Panc1 (cell line): ENCODE results near the gene ADK. TPM values are rescaled to one million over a fixed set of nuclear protein-coding genes. Genes with fewer than 3 reads are reported as not detected.
"Not testable (repeated sequence)": the region's sequence is repeated elsewhere in the genome, so short reads cannot be mapped to it uniquely, and the experiment has no call there.

Experiments used
- ATAC-seq: fragments of 200-7000 bp; cut with Tn5 transposase; 2 replicates; pipeline ENCODE4 v1.9.1; 2020; ENCODE audit warnings: mild to moderate bottlenecking, moderate library complexity
- BruUV-seq: library from RNA; stranded (reverse); fragments of 400-500 nt; replicated peaks from 2 replicates; lab custom pipeline; 2021; lab: Mats Ljungman, UMichigan
- CTCF ChIA-PET: fragments of 300-600 bp; sonication (Branson Sonifier 250); formaldehyde crosslinking; loops from one replicate; lab custom pipeline; 2022; ENCODE audit warnings: antibody characterized with exemption; lab: Charles Lee
- POLR2A ChIA-PET: fragments of 300-600 bp; sonication (Branson Sonifier 250); formaldehyde crosslinking; loops from one replicate; lab custom pipeline; 2022; ENCODE audit warnings: antibody characterized with exemption; lab: Charles Lee
- DNase-seq: peaks from one replicate; pipeline ENCODE4 v3.0.0-alpha.2; 2010; ENCODE audit warnings: low read depth, low spot score
- H3K27ac ChIP-seq: 2 replicates; pipeline ENCODE4 v1.5.1; 2011; ENCODE audit warnings: mild to moderate bottlenecking, low read length, inconsistent platforms
- H3K27me3 ChIP-seq: fragments of 200-500 bp; sonication (Bioruptor generic); 2 replicates; pipeline ENCODE4 v1.6.0; 2014; ENCODE audit warnings: low read length, inconsistent platforms; ENCODE audit not compliant: control insufficient read depth, insufficient read depth
- H3K36me3 ChIP-seq: fragments of 200-500 bp; sonication (Bioruptor generic); 2 replicates; pipeline ENCODE4 v1.5.1; 2014; ENCODE audit warnings: inconsistent platforms, mild to moderate bottlenecking, low read length, moderate library complexity; ENCODE audit not compliant: control insufficient read depth, insufficient read depth
- H3K4me1 ChIP-seq: 2 replicates; pipeline ENCODE4 v1.5.1; 2011; ENCODE audit warnings: inconsistent platforms, mild to moderate bottlenecking, low read length, moderate library complexity; ENCODE audit not compliant: control insufficient read depth, insufficient read depth
- H3K4me3 ChIP-seq, 2 experiments: 2 replicates each; pipeline ENCODE4 v1.5.1; 2011 to 2012; ENCODE audit warnings: low read depth in 2 of 2, low read length in 2 of 2, mild to moderate bottlenecking in 2 of 2, inconsistent platforms in 1 of 2, moderate library complexity in 1 of 2
- H3K9me3 ChIP-seq: fragments of 200-500 bp; sonication (Bioruptor generic); 2 replicates; pipeline ENCODE4 v1.5.1; 2014; ENCODE audit warnings: low read depth, mild to moderate bottlenecking, inconsistent platforms, low read length, moderate library complexity; ENCODE audit not compliant: control insufficient read depth, insufficient read depth
- POLR2AphosphoS5 ChIP-seq: IDR thresholded peaks from 2 replicates; pipeline ENCODE4 v1.6.1; 2012; ENCODE audit warnings: mild to moderate bottlenecking, low read depth, low read length, moderate library complexity
- SIN3A ChIP-seq: IDR thresholded peaks from 2 replicates; pipeline ENCODE4 v1.6.1; 2012; ENCODE audit warnings: low read depth, mild to moderate bottlenecking, low read length, moderate library complexity, borderline replicate concordance; ENCODE audit not compliant: insufficient read depth
- TCF7L2 ChIP-seq: IDR thresholded peaks from 2 replicates; pipeline ENCODE4 v1.6.1; 2011; ENCODE audit warnings: mild to moderate bottlenecking, low read depth, low read length, inconsistent platforms
- in situ Hi-C: cut with HindIII; loops from 2 replicates; pipeline ENCODE4 v1.10.0; 2016; ENCODE audit warnings: low sequenced_read_pairs, low pct_unique_long_range_greater_than_20kb
- intact Hi-C: fragments of 100-400 bp; cut with micrococcal nuclease; formaldehyde crosslinking; loops from one replicate; pipeline ENCODE4 v1.10.0; 2022; ENCODE audit not compliant: unreplicated experiment
- total RNA-seq: library from RNA; stranded (reverse); gene quantifications from one replicate; pipeline ENCODE4 v1.2.1, GENCODE V29; 2021; ENCODE audit not compliant: unreplicated experiment
- TF ChIP-seq, protein P1 (sequence below): fragments of 450-650 bp; IDR thresholded peaks from 2 replicates; pipeline ENCODE4 v1.5.1; 2017; ENCODE audit warnings: mild to moderate bottlenecking
- TF ChIP-seq, protein P2 (sequence below), 2 experiments: IDR thresholded peaks; 2 replicates each; pipeline ENCODE4 v1.6.1; 2011 to 2012; ENCODE audit warnings: low read depth in 2 of 2, control low read depth in 1 of 2, low read length in 1 of 2, mild to moderate bottlenecking in 1 of 2, moderate library complexity in 1 of 2; ENCODE audit not compliant: insufficient read depth in 1 of 2

The ADK gene
- total RNA-seq, 1 experiment from 2014 or later = 64.5 TPM

DNA sequence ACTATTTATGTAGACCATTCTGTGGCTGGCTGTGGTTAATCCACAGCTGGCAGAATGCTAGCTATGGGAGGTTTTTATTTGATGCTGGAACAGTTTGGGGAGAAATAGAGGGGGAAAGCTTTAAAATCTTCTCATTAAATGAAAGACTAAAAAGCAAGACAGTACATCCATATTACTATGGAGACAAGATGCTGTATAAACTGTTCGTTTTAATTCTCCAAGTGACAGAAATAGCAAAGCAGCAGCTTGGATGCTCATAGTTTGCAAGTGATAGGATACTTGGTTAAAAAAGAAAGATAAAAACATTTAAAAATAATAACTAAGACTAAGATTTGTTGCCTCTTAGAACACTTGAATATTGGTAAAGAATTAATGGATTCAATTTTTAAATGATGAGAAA, 370.5 kb downstream of the ADK start:
- no peak for TF ChIP-seq POLR2AphosphoS5
- no peaks in the 10 kb centered on the region for H3K27me3 ChIP-seq
- no peak for DNase-seq
- CTCF ChIA-PET = no interaction called here
- H3K9me3 ChIP-seq = no peaks in the 10 kb centered on the region
- ATAC-seq = no peak
- intact Hi-C loops = no loop called here
- H3K4me1 ChIP-seq = no peaks in the 10 kb centered on the region
- no peaks in the 10 kb centered on the region for H3K36me3 ChIP-seq
- POLR2A ChIA-PET = no interaction called here
- no peak overlapping the region for H3K4me3 ChIP-seq
- no peak overlapping the region for H3K27ac ChIP-seq
- in situ Hi-C loops = no loop called here
- BruUV-seq = no TSS peak

DNA sequence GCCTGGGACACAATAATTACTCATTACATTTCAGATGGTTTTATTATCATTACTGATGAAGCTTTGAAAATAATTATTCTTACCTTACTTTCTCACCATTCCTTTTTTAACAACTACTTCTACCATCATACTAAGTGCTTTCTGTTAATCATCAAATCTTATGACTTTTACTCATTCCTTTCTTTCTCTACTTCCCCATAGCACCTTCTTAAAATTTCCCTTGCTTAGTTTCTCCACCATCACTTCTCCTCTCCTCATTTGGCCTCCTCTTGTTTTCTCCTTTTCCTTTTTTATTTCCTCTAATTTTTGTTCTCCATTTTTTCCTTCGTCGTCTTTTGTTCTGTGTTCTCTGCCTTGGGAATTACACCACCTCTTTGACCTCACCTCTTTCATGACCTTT, 372.2 kb downstream of the ADK start:
- intact Hi-C loops = no loop called here
- no peak overlapping the region for H3K4me3 ChIP-seq
- no TSS peak for BruUV-seq
- DNase-seq = no peak
- in situ Hi-C loops = no loop called here
- no peaks in the 10 kb centered on the region for H3K36me3 ChIP-seq
- ChIA-PET CTCF (no interaction called here), POLR2A (no interaction called here)
- no peak overlapping the region for H3K27ac ChIP-seq
- H3K27me3 ChIP-seq = no peaks in the 10 kb centered on the region
- no peak for ATAC-seq
- TF ChIP-seq TCF7L2 = no peak
- TF ChIP-seq, protein P1, sequence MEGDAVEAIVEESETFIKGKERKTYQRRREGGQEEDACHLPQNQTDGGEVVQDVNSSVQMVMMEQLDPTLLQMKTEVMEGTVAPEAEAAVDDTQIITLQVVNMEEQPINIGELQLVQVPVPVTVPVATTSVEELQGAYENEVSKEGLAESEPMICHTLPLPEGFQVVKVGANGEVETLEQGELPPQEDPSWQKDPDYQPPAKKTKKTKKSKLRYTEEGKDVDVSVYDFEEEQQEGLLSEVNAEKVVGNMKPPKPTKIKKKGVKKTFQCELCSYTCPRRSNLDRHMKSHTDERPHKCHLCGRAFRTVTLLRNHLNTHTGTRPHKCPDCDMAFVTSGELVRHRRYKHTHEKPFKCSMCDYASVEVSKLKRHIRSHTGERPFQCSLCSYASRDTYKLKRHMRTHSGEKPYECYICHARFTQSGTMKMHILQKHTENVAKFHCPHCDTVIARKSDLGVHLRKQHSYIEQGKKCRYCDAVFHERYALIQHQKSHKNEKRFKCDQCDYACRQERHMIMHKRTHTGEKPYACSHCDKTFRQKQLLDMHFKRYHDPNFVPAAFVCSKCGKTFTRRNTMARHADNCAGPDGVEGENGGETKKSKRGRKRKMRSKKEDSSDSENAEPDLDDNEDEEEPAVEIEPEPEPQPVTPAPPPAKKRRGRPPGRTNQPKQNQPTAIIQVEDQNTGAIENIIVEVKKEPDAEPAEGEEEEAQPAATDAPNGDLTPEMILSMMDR = no peak
- TF ChIP-seq, protein P2, sequence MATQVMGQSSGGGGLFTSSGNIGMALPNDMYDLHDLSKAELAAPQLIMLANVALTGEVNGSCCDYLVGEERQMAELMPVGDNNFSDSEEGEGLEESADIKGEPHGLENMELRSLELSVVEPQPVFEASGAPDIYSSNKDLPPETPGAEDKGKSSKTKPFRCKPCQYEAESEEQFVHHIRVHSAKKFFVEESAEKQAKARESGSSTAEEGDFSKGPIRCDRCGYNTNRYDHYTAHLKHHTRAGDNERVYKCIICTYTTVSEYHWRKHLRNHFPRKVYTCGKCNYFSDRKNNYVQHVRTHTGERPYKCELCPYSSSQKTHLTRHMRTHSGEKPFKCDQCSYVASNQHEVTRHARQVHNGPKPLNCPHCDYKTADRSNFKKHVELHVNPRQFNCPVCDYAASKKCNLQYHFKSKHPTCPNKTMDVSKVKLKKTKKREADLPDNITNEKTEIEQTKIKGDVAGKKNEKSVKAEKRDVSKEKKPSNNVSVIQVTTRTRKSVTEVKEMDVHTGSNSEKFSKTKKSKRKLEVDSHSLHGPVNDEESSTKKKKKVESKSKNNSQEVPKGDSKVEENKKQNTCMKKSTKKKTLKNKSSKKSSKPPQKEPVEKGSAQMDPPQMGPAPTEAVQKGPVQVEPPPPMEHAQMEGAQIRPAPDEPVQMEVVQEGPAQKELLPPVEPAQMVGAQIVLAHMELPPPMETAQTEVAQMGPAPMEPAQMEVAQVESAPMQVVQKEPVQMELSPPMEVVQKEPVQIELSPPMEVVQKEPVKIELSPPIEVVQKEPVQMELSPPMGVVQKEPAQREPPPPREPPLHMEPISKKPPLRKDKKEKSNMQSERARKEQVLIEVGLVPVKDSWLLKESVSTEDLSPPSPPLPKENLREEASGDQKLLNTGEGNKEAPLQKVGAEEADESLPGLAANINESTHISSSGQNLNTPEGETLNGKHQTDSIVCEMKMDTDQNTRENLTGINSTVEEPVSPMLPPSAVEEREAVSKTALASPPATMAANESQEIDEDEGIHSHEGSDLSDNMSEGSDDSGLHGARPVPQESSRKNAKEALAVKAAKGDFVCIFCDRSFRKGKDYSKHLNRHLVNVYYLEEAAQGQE (IDR thresholded peaks at IDR 0.05; ENCODE audit: insufficient read depth in 1 of 2, low read depth in 2 of 2, low read length in 1 of 2) = no peak
- no peak for TF ChIP-seq POLR2AphosphoS5
- TF ChIP-seq SIN3A = no peak
- no peaks in the 10 kb centered on the region for H3K9me3 ChIP-seq
- no peaks in the 10 kb centered on the region for H3K4me1 ChIP-seq

DNA sequence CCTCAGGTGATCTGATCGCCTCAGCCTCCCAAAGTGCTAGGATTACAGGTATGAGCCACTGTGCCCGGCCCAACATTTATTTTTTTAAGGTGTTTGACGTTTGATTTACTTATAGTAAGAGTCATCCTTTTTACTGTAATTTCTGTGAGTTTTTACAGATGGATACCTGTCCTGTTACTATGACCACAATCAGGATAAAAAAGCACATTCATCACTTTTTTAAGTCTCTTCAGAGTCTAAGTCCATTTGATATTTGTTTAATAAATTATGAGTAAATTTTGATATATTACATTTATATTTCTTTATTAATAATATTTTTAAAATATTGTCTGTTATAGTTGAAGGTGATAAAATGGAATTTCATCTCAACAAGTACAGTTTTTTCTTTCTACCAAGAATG, 374.9 kb downstream of the ADK start:
- POLR2A ChIA-PET = no interaction called here
- H3K27me3 ChIP-seq = no peaks in the 10 kb centered on the region
- ATAC-seq (no peak), DNase-seq (no peak)
- TF ChIP-seq SIN3A (no peak), TCF7L2 (no peak), POLR2AphosphoS5 (no peak)
- TF ChIP-seq, protein P1 = no peak
- TF ChIP-seq, protein P2 (IDR thresholded peaks at IDR 0.05; ENCODE audit: insufficient read depth in 1 of 2, low read depth in 2 of 2, low read length in 1 of 2) = no peak
- CTCF ChIA-PET = no interaction called here
- no peak overlapping the region for H3K4me3 ChIP-seq
- H3K4me1 ChIP-seq = no peaks in the 10 kb centered on the region
- intact Hi-C loops (no loop called here), in situ Hi-C loops (no loop called here)
- no peaks in the 10 kb centered on the region for H3K36me3 ChIP-seq
- no peak overlapping the region for H3K27ac ChIP-seq
- no TSS peak for BruUV-seq
- H3K9me3 ChIP-seq = no peaks in the 10 kb centered on the region

DNA sequence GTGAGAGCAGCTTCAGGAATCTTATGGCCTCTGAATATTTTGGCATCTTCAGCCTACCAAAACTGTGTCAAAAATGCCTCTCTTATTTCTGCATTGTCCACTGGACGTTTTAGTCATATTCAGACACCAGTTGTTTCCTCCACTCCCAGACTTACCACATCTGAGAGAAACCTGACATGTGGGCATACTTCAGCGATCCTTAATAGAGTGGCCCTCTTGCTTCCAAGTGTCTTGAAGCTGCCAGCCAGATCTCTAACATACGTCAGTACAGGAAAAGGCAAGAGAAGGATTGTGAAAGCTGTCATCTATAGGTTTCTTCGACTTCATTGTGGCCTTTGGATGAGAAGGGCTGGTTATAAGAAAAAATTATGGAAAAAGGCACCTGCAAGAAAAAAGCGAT, 376.6 kb downstream of the ADK start:
- H3K9me3 ChIP-seq, in situ Hi-C loops, intact Hi-C loops, CTCF ChIA-PET, H3K27ac ChIP-seq, ATAC-seq, POLR2A ChIA-PET, H3K36me3 ChIP-seq, BruUV-seq, H3K4me1 ChIP-seq, H3K4me3 ChIP-seq, H3K27me3 ChIP-seq, DNase-seq: not testable (repeated sequence)
